Stimulated activated CD4-positive, alpha-beta T cell treated with anti-CD3 and anti-CD28 coated beads, Interleukin-2, amount 100 ng/mL, for 4 hours (primary cell): Measurements from ENCODE around the gene CENPH.
"Not testable (repeated sequence)": the region's sequence is repeated elsewhere in the genome, so short reads cannot be mapped to it uniquely, and the experiment has no call there.

ENCODE experiments used
- DNase-seq: peaks from one replicate; pipeline ENCODE4 v3.0.0-alpha.2; 2020; ENCODE audit warnings: low read depth

CENPH gene

DNA sequence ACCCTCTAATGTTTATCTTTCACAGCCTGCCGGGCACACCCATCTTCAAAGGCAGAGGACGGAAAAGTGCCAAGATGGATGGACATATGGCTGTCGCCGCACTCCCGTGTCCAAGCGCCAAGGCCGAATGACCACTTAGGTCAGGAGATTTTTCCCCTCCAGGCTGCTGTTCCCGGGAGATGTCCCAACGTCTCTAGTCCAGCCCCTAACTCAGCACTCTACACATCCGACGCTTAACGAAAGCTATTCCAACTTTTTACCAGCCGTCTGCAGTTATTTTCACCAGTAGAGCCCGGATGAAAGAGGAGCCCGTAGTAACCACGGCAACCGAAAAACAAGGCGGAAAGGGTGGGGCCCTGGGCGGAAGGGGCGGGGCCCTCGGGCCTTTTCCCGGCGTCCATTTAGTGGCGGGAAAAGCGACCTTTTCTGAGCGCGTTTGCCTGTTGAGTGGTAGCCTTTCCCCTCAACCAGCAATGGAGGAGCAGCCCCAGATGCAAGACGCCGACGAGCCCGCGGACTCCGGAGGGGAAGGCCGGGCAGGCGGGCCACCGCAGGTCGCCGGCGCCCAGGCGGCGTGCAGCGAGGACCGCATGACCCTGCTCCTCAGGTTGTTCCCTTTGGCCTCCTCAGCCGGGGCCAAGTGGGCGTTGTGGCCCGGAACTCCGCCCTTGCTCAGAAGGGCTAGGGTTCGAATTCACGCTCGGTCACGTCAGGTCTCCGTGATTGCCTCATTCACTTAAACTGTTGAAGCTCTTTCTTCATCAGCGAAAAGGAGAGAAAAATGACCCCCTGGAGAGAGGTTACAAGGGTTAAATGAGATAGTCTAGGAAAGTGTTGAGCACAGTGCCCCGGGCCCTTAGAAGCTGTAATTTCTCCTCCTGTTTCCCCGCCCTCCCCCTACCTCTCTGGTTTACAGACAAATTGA lies at the start of gene CENPH:
Gene CENPH (plus strand): TSS at position 422 of the 925 bp plus-strand sequence. CDS start 52 bp downstream, at position 474.
- DNase-seq = peak; percentile 82

GRCh38 chr5:69140239-69140638 lies 49.1 kb upstream of the CENPH start:
- DNase-seq = not testable (repeated sequence)

DNA sequence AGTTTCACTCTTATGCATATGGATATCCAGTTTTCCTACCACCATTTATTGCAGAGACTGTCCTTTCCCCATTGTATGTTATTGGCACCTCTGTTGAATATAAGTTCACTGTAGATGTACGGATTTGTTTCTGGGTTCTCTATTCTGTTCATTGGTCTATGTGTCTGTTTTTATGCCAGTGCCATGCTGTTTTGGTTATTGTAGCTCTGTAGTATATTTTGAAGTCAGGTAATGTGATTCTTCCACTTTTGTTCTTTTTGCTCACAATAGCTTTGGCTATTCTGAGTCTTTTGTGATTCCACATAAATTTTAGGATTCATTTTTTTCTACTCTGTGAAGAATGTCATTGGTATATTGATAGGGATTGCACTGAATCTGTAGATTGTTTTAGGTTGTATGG lies 48.6 kb upstream of the CENPH start:
- DNase-seq = no peak

- DNase-seq = not testable (repeated sequence)
Observed at GRCh38 chr5:69148576-69148975, 40.8 kb upstream of the CENPH start.

- DNase-seq = no peak
Observed at GRCh38 chr5:69148981-69149675, 40.3 kb upstream of the CENPH start.

- no peak for DNase-seq
Observed at GRCh38 chr5:69149676-69150010, 39.7 kb upstream of the CENPH start.

- DNase-seq = no peak
Observed at GRCh38 chr5:69152731-69153130, 36.7 kb upstream of the CENPH start.

DNA sequence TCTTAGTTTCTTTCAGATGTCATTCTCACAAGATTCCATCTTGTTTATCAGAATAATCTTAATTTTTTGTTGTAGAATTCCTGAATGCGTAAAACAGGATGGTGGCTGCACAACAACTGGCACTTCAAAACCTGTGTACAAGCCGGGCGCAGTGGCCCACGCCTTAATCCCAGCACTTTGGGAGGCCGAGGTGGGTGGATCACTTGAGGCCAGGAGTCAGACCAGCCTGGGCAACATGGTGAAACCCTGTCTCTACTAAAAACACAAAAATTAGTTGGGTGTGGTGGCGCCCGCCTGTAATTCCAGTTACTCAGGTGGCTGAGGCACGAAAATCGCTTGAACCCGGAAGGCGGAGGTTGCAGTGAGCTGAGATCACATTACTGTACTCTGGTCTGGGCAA lies 32.9 kb upstream of the CENPH start:
- no peak for DNase-seq

GRCh38 chr5:69158039-69158438 lies 31.3 kb upstream of the CENPH start:
- no peak for DNase-seq

DNA sequence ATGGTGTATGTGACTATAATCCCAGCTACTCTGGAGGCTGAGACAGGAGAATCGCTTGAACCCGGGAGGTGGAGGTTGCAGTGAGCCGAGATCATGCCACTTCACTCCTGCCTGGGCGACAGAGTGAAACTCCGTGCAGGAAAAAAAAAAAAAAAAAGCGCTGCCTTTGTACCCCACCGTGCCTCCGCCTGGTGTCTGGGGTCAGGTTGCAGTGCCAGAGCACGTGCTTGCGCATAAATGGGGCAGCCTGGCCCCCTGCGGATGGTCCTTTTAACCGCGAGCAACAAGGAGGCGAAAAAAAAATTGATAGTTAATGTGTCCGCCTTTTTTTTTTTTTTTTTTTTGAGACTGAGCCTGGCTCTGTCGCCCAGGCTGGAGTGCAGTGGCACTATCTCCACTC lies 28.7 kb upstream of the CENPH start:
- DNase-seq = no peak

DNA sequence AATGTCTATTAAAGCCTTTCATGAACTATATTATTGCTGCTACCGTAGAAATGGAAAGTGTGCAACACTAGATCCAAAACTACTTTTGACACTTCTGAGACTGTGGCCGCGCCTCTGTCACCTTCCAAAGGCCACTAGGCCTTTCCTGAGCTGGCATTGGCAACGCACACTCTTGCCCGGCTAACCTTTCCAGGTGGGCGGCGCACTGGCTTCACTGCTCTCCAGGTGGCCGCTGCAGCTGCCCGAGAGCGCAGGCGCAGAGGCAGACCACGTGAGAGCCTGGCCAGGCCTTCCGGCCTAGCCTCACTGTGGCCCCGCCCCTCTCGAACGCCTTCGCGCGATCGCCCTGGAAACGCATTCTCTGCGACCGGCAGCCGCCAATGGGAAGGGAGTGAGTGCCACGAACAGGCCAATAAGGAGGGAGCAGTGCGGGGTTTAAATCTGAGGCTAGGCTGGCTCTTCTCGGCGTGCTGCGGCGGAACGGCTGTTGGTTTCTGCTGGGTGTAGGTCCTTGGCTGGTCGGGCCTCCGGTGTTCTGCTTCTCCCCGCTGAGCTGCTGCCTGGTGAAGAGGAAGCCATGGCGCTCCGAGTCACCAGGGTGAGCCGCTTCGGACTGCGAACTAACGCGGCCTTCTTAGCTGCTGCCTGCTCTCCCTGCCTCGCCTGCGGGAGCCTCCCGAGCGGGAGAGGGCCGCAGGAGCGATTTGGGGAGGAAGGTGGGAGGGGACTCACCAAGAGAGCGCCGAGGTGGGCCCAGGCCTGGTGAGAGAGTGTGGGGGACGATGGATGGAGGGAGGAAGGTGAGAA lies 22.5 kb upstream of the CENPH start, which contains the start of gene CCNB1:
Gene CCNB1 (plus strand): TSS at position 465 of the 807 bp plus-strand sequence. CDS start 113 bp downstream, at position 578.
- peak; percentile 95 for DNase-seq

- no peak for DNase-seq
Observed at GRCh38 chr5:69167493-69167855, 21.9 kb upstream of the CENPH start.

DNA sequence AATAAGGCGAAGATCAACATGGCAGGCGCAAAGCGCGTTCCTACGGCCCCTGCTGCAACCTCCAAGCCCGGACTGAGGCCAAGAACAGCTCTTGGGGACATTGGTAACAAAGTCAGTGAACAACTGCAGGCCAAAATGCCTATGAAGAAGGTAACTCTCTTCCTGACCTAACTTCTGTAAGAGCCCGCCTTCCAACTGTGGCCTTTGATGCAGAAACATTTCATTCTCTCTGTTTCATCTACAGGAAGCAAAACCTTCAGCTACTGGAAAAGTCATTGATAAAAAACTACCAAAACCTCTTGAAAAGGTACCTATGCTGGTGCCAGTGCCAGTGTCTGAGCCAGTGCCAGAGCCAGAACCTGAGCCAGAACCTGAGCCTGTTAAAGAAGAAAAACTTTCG lies 21.5 kb upstream of the CENPH start:
- no peak for DNase-seq

- DNase-seq = no peak
Observed at GRCh38 chr5:69170495-69170894, 18.9 kb upstream of the CENPH start.

DNA sequence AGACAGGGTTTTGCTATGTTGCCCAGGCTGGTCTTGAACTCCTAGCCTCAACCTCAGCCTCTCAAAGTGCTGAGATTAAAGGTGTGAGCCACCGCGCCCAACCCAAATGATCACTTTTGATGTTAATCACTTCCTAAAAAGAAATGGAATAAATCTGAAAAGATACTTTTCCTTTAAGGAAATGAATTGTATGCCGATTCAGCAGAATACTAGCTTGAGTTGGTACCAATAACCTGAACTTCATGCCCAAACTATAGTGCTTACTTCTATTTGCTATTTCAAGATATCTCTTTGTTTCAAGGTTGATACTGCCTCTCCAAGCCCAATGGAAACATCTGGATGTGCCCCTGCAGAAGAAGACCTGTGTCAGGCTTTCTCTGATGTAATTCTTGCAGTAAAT lies 18.4 kb upstream of the CENPH start:
- no peak for DNase-seq

GRCh38 chr5:69181659-69182293 lies 7.6 kb upstream of the CENPH start:
- not testable (repeated sequence) for DNase-seq

DNA sequence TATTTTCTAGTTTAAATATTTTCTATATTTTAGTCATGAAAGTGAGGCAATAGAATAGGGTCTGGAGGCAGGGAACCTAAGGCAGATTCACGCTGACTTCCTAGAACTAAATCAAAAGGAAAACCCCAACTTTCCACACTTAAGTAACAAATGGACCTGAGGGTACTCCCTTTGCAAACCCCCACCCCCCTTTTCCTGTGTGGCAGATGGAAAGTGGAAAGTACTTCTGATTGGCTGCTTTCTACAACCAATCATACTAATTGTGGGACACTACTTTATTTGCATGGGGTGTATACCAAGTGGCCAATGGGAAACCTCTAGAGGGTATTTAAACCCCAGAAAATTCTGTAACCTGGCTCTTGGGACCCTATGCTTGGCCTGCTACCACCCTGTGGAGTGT lies 4.8 kb upstream of the CENPH start:
- no peak for DNase-seq

GRCh38 chr5:69187342-69187741 lies 2.0 kb upstream of the CENPH start:
- no peak for DNase-seq

- DNase-seq = no peak
Observed at GRCh38 chr5:69188811-69189161, 597 bp upstream of the CENPH start.

- no peak for DNase-seq
Observed at GRCh38 chr5:69202497-69202896, 13.1 kb downstream of the CENPH start.

- DNase-seq = no peak
Observed at GRCh38 chr5:69206528-69207190, 17.3 kb downstream of the CENPH start.

DNA sequence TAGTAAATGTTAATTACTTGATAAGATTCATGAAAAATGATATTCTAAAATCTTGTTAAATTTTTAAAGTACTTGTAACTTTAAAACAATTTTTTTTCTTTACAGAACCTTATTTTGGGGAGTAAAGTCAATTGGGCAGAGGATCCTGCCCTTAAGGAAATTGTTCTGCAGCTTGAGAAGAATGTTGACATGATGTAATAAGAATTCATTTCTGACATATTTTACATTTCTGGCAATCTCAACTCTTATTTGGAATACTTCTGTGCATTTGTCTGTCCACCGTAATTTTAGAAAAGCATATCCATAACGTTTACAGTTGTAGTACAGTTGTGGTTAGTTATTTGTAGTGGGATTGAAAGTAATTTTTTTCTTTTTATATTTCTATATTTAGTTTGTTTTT lies 20.2 kb downstream of the CENPH start:
- no peak for DNase-seq
